Right atrium auricular region (tissue), 2 donors: ENCODE data around the gene TTC23. TPM values are rescaled to one million over a fixed set of nuclear protein-coding genes. Genes with fewer than 3 reads are reported as not detected.

Experiments
- DNase-seq: peaks from one replicate; pipeline ENCODE4 v3.0.0-alpha.2; 2019; ENCODE audit warnings: low spot score
- H3K27ac ChIP-seq, 2 donors: fragments of 200-600 bp; sonication (generic); 1 replicate in 1 of 2; 2 replicates in 1 of 2; pipeline ENCODE4 v1.5.1; 2016 to 2019
- H3K27me3 ChIP-seq, 2 donors: fragments of 200-600 bp; sonication (generic); one replicate each; pipeline versions ENCODE4 v1.5.1 to v1.6.0; 2017 to 2019
- H3K36me3 ChIP-seq: fragments of 200-600 bp; sonication (generic); one replicate; pipeline ENCODE4 v1.5.1; 2016
- H3K4me1 ChIP-seq, 2 donors: fragments of 200-600 bp; sonication (generic); one replicate each; pipeline versions ENCODE4 v1.5.1 to v1.6.0; 2017 to 2019
- H3K4me3 ChIP-seq, 2 donors: fragments of 200-600 bp; sonication (generic); 1 replicate in 1 of 2; 2 replicates in 1 of 2; pipeline ENCODE4 v1.5.1; 2017 to 2019; ENCODE audit warnings: mild to moderate bottlenecking in 1 of 2, moderate library complexity in 1 of 2
- H3K9me3 ChIP-seq, 2 donors: fragments of 200-600 bp; sonication (generic); one replicate each; pipeline ENCODE4 v1.5.1; 2019
- total RNA-seq, 2 donors: library from RNA; depleted of rRNA; stranded (reverse); fragments of >200 nt; gene quantifications; one replicate each; pipeline ENCODE4 v1.1.0, GENCODE V29; 2016
- TF ChIP-seq, protein P1 (sequence below), 2 donors: fragments of 200-600 bp; sonication (generic); IDR thresholded peaks; one replicate each; pipeline ENCODE4 v1.5.1; 2019; ENCODE audit warnings: antibody characterized with exemption in 2 of 2

TTC23 gene
- 10 to 100 TPM; 13.6 to 14.6 TPM for total RNA-seq

GRCh38 chr15:99249270-99249841 lies at the start of gene TTC23:
TSS of gene TTC23 (minus strand) at chr15:99249581. CDS start at chr15:99228712, 20,869 bp downstream.
- H3K4me1 ChIP-seq, result peaks cover 0 to 41% of the 10 kb centered on the region in 2 donors
- H3K4me3 ChIP-seq, result peak within 1 kb of the TSS; percentile 74 to 88
- TF ChIP-seq, protein P1, sequence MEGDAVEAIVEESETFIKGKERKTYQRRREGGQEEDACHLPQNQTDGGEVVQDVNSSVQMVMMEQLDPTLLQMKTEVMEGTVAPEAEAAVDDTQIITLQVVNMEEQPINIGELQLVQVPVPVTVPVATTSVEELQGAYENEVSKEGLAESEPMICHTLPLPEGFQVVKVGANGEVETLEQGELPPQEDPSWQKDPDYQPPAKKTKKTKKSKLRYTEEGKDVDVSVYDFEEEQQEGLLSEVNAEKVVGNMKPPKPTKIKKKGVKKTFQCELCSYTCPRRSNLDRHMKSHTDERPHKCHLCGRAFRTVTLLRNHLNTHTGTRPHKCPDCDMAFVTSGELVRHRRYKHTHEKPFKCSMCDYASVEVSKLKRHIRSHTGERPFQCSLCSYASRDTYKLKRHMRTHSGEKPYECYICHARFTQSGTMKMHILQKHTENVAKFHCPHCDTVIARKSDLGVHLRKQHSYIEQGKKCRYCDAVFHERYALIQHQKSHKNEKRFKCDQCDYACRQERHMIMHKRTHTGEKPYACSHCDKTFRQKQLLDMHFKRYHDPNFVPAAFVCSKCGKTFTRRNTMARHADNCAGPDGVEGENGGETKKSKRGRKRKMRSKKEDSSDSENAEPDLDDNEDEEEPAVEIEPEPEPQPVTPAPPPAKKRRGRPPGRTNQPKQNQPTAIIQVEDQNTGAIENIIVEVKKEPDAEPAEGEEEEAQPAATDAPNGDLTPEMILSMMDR (IDR thresholded peaks at IDR 0.05), result no peak
- H3K27me3 ChIP-seq, result no peaks in the 10 kb centered on the region
- H3K36me3 ChIP-seq, result peaks cover 8% of the 10 kb centered on the region
- H3K27ac ChIP-seq, result peak within 1 kb of the TSS; percentile 92 to 96
- H3K9me3 ChIP-seq, result no peaks in the 10 kb centered on the region
- peak; percentile 60 for DNase-seq

GRCh38 chr15:99296386-99296785 lies 47.0 kb upstream of the TTC23 start:
- H3K4me1 ChIP-seq, result no peaks in the 10 kb centered on the region
- H3K27me3 ChIP-seq, result no peaks in the 10 kb centered on the region
- no peak overlapping the region for H3K27ac ChIP-seq
- TF ChIP-seq, protein P1 (IDR thresholded peaks at IDR 0.05), result no peak
- H3K4me3 ChIP-seq, result no peak overlapping the region
- no peaks in the 10 kb centered on the region for H3K36me3 ChIP-seq
- DNase-seq, result no peak
- H3K9me3 ChIP-seq, result no peaks in the 10 kb centered on the region

DNA sequence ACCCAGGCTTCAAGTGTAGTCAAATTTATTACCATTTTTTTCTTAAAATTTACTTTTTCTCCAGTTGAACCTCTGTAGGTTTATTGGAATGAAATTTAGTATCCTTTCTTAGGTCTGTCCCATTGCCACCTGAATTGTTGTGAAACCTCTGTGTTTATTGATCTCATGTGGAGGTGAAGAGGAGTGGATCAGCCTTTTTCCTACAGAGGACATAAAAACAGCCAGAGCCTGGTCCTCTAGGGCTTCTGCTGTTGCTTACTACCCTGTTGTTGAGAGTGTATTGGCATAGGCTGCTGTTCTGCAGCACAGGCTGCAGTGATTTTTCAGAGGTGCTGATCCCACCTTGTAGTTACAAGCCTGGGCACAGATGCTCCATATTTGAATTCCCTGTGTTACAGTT lies 46.5 kb upstream of the TTC23 start:
- no peaks in the 10 kb centered on the region for H3K4me1 ChIP-seq
- H3K9me3 ChIP-seq, result no peaks in the 10 kb centered on the region
- no peak overlapping the region for H3K4me3 ChIP-seq
- H3K27me3 ChIP-seq, result no peaks in the 10 kb centered on the region
- no peak for DNase-seq
- TF ChIP-seq, protein P1 (IDR thresholded peaks at IDR 0.05), result no peak
- no peaks in the 10 kb centered on the region for H3K36me3 ChIP-seq
- H3K27ac ChIP-seq, result no peak overlapping the region

GRCh38 chr15:99291643-99292042 lies 42.3 kb upstream of the TTC23 start:
- H3K9me3 ChIP-seq, result no peaks in the 10 kb centered on the region
- no peaks in the 10 kb centered on the region for H3K27me3 ChIP-seq
- no peak for DNase-seq
- H3K27ac ChIP-seq, result no peak overlapping the region
- peaks cover 8% of the 10 kb centered on the region for H3K36me3 ChIP-seq
- no peaks in the 10 kb centered on the region for H3K4me1 ChIP-seq
- H3K4me3 ChIP-seq, result no peak overlapping the region
- TF ChIP-seq, protein P1 (IDR thresholded peaks at IDR 0.05), result no peak

DNA sequence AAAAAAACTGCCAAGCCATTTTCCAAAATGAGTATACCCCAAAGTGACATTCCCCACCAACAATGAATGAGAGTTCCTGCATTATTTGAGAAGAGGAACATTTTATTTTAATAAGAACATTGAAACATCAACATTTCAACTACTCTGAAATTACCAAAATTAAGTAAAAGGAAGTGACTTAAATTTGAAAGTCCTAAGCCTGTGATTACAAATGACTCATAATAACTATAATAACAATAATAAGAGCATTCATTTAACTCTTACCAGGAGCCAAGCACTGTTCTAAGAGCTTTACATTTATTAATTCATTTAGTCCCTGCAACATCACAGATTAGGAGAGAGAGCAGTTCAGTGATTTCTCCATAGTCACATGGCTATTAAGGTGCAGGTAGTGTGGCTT lies 34.3 kb upstream of the TTC23 start:
- Histone ChIP-seq H3K27ac (no peak overlapping the region), H3K4me3 (no peak overlapping the region), H3K4me1 (no peaks in the 10 kb centered on the region), H3K9me3 (no peaks in the 10 kb centered on the region), H3K36me3 (peaks cover 3% of the 10 kb centered on the region), H3K27me3 (no peaks in the 10 kb centered on the region)
- TF ChIP-seq, protein P1 (IDR thresholded peaks at IDR 0.05), result no peak
- DNase-seq, result no peak

DNA sequence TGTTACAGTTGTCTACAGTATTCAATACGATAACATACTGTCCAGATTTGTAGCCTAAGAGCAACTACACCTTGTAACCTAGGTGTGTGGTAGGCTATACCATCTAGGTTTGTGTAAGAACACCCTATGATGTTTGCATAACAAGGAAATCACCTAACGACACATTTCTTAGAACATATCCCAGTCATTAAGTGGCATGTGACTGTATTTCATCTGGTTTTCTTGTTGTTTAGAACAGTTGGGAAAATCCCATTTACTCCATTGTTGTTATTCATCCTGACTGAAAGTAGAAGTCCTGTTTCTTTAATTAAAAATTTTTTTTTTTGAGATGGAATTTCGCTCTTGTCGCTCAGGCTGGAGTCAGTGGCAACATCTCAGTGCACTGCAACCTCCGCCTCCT lies 33.2 kb upstream of the TTC23 start:
- DNase-seq, result no peak
- Histone ChIP-seq H3K27me3 (no peaks in the 10 kb centered on the region), H3K4me3 (no peak overlapping the region), H3K9me3 (no peaks in the 10 kb centered on the region), H3K27ac (no peak overlapping the region), H3K4me1 (no peaks in the 10 kb centered on the region), H3K36me3 (no peaks in the 10 kb centered on the region)
- TF ChIP-seq, protein P1 (IDR thresholded peaks at IDR 0.05), result no peak
